KMS-11 (cell line): ENCODE data around the gene NUDT14.

ENCODE experiments used
- H2AFZ ChIP-seq: fragments of 200-600 bp; sonication (generic); 2 replicates; pipeline ENCODE4 v1.6.1; 2016; ENCODE audit warnings: antibody characterized with exemption, mixed run types, low read depth
- H3K27ac ChIP-seq: fragments of 200-600 bp; sonication (generic); 2 replicates; pipeline ENCODE4 v1.6.1; 2016; ENCODE audit warnings: mild to moderate bottlenecking, mixed run types
- H3K27me3 ChIP-seq: fragments of 200-600 bp; sonication (generic); 2 replicates; pipeline ENCODE4 v1.6.1; 2017; ENCODE audit warnings: mild to moderate bottlenecking, low read depth, mixed run types, moderate library complexity; ENCODE audit not compliant: insufficient read depth
- H3K36me3 ChIP-seq: fragments of 200-600 bp; sonication (generic); 2 replicates; pipeline ENCODE4 v1.6.1; 2017; ENCODE audit warnings: mild to moderate bottlenecking, mixed run types; ENCODE audit not compliant: insufficient read depth
- H3K4me1 ChIP-seq: fragments of 200-600 bp; sonication (generic); 2 replicates; pipeline ENCODE4 v1.6.1; 2016; ENCODE audit warnings: mild to moderate bottlenecking, low read depth, mixed run types; ENCODE audit not compliant: poor library complexity, severe bottlenecking
- H3K4me2 ChIP-seq: fragments of 200-600 bp; sonication (generic); 2 replicates; pipeline ENCODE4 v1.7.0; 2016; ENCODE audit warnings: mild to moderate bottlenecking, mixed run types
- H3K4me3 ChIP-seq: fragments of 200-600 bp; sonication (generic); IDR thresholded peaks from 2 replicates; pipeline ENCODE4 v1.6.1; 2017; ENCODE audit warnings: low read depth, low read length, mixed read lengths; ENCODE audit not compliant: insufficient read depth
- H3K79me2 ChIP-seq: fragments of 200-600 bp; sonication (generic); 2 replicates; pipeline ENCODE4 v1.6.1; 2016; ENCODE audit warnings: low read depth, mixed run types; ENCODE audit not compliant: insufficient read depth
- H3K9ac ChIP-seq: fragments of 200-600 bp; sonication (generic); 2 replicates; pipeline ENCODE4 v1.6.1; 2016; ENCODE audit warnings: mild to moderate bottlenecking, mixed run types
- H4K20me1 ChIP-seq: fragments of 200-600 bp; sonication (generic); 2 replicates; pipeline ENCODE4 v1.6.1; 2016; ENCODE audit warnings: mild to moderate bottlenecking, mixed run types; ENCODE audit not compliant: insufficient read depth
- CTCF ChIP-seq: fragments of 200-600 bp; sonication (generic); conservative IDR thresholded peaks from 2 replicates; pipeline ENCODE4 v1.6.1; 2017; ENCODE audit warnings: low read depth, mild to moderate bottlenecking, antibody characterized with exemption, low read length, moderate library complexity, mixed read lengths

NUDT14 gene

GRCh38 chr14:105203057-105203531 is 22.0 kb upstream of the NUDT14 start:
- no peaks in the 10 kb centered on the region; the same call in 1 of the 2 replicates for H3K27me3 ChIP-seq

GRCh38 chr14:105201925-105202513 is 20.9 kb upstream of the NUDT14 start:
- no peaks in the 10 kb centered on the region for H3K79me2 ChIP-seq
- no peak for TF ChIP-seq CTCF
- H3K27ac ChIP-seq = no peak overlapping the region
- H3K4me2 ChIP-seq = no peak overlapping the region
- H3K4me1 ChIP-seq = no peaks in the 10 kb centered on the region
- H3K9ac ChIP-seq = no peak overlapping the region
- no peaks in the 10 kb centered on the region for H4K20me1 ChIP-seq
- H3K27me3 ChIP-seq = no peaks in the 10 kb centered on the region; the same call in 1 of the 2 replicates
- no peak overlapping the region for H3K4me3 ChIP-seq
- no peaks in the 10 kb centered on the region for H3K36me3 ChIP-seq
- H2AFZ ChIP-seq = no peak overlapping the region

More at GRCh38 chr14:105203057-105203531, 22.0 kb upstream of the NUDT14 start:
- H3K4me3 ChIP-seq = no peak overlapping the region
- H3K4me2 ChIP-seq = no peak overlapping the region
- no peaks in the 10 kb centered on the region for H3K36me3 ChIP-seq
- H3K9ac ChIP-seq = no peak overlapping the region
- peak; percentile 86 for TF ChIP-seq CTCF
- no peaks in the 10 kb centered on the region for H3K4me1 ChIP-seq
- no peak overlapping the region for H2AFZ ChIP-seq
- no peak overlapping the region for H3K27ac ChIP-seq
- H4K20me1 ChIP-seq = no peaks in the 10 kb centered on the region
- no peaks in the 10 kb centered on the region for H3K79me2 ChIP-seq

GRCh38 chr14:105201156-105201924 is 20.2 kb upstream of the NUDT14 start:
- no peaks in the 10 kb centered on the region for H3K4me1 ChIP-seq
- H3K4me2 ChIP-seq = no peak overlapping the region
- no peaks in the 10 kb centered on the region for H3K79me2 ChIP-seq
- no peaks in the 10 kb centered on the region; the same call in 1 of the 2 replicates for H3K27me3 ChIP-seq
- H3K36me3 ChIP-seq = no peaks in the 10 kb centered on the region
- H3K9ac ChIP-seq = no peak overlapping the region
- no peak overlapping the region for H2AFZ ChIP-seq
- TF ChIP-seq CTCF = no peak
- no peak overlapping the region for H3K4me3 ChIP-seq
- H3K27ac ChIP-seq = no peak overlapping the region
- H4K20me1 ChIP-seq = no peaks in the 10 kb centered on the region

GRCh38 chr14:105200641-105201040 is 19.5 kb upstream of the NUDT14 start:
- Histone ChIP-seq H3K27ac (no peak overlapping the region), H3K27me3 (peaks cover 4% of the 10 kb centered on the region), H3K4me1 (no peaks in the 10 kb centered on the region), H4K20me1 (no peaks in the 10 kb centered on the region), H3K4me3 (no peak overlapping the region), H3K36me3 (no peaks in the 10 kb centered on the region), H3K9ac (no peak overlapping the region), H3K79me2 (no peaks in the 10 kb centered on the region), H2AFZ (no peak overlapping the region), H3K4me2 (no peak overlapping the region)
- no peak for TF ChIP-seq CTCF
